GM12878 (cell line): ENCODE results near the gene EP400. TPM values are rescaled to one million over a fixed set of nuclear protein-coding genes. Genes with fewer than 3 reads are reported as not detected.

Source experiments
- ATAC-seq: fragments of 200-7000 bp; cut with Tn5 transposase; 3 replicates; pipeline ENCODE4 v1.9.1; 2020; ENCODE audit warnings: mild to moderate bottlenecking, moderate library complexity
- BruUV-seq: library from RNA; stranded (reverse); fragments of 400-500 nt; replicated peaks from 2 replicates; lab custom pipeline; 2021; lab: Mats Ljungman, UMichigan
- CTCF ChIA-PET: fragments of 300-600 bp; sonication (Branson Sonifier 250); formaldehyde crosslinking; extraction: SDS; loops from one replicate; lab custom pipeline; 2021; ENCODE audit warnings: inconsistent platforms; lab: Yijun Ruan, JAX
- POLR2A ChIA-PET: fragments of 350-600 bp; formaldehyde crosslinking; extraction: SDS; loops from one replicate; lab custom pipeline; 2021; ENCODE audit warnings: inconsistent platforms; lab: Charles Lee
- RAD21 ChIA-PET: fragments of 300-600 bp; sonication (Branson Sonifier 250); formaldehyde crosslinking; loops from one replicate; lab custom pipeline; 2023; ENCODE audit warnings: antibody characterized with exemption; ENCODE audit not compliant: unreplicated experiment; lab: Charles Lee
- SMC1A ChIA-PET: fragments of 300-600 bp; sonication (Branson Sonifier 250); formaldehyde crosslinking; loops from one replicate; lab custom pipeline; 2023; ENCODE audit not compliant: unreplicated experiment, uncharacterized antibody; lab: Charles Lee
- DNase-seq: peaks from one replicate; pipeline ENCODE4 v3.0.0-alpha.2; 2011; ENCODE audit warnings: low read depth, low spot score
- FAIRE-seq: peaks from 3 replicates; lab custom pipeline; 2011; peaks lifted over from hg19 to GRCh38; lab: Jason Lieb, UNC
- H2AFZ ChIP-seq: 2 replicates; pipeline ENCODE4 v1.6.0; 2011; ENCODE audit warnings: low read depth, low read length, control low read depth; ENCODE audit not compliant: control insufficient read depth
- H3K27ac ChIP-seq: 2 replicates; pipeline ENCODE4 v1.5.1; 2011; ENCODE audit warnings: control low read depth; ENCODE audit not compliant: control insufficient read depth, insufficient read depth
- H3K27me3 ChIP-seq, 2 experiments: replicated peaks in 1 of 2; 2 replicates each; pipeline versions ENCODE4 v1.6.0 to v1.6.1; 2011; ENCODE audit warnings: low read length in 1 of 2; ENCODE audit not compliant: control insufficient read depth in 2 of 2, insufficient read depth in 2 of 2
- H3K36me3 ChIP-seq, 2 experiments: 2 replicates each; pipeline ENCODE4 v1.5.1; 2011; ENCODE audit warnings: low read length in 1 of 2; ENCODE audit not compliant: control insufficient read depth in 2 of 2, insufficient read depth in 2 of 2
- H3K4me1 ChIP-seq: 2 replicates; pipeline ENCODE4 v1.6.1; 2011; ENCODE audit warnings: mild to moderate bottlenecking, low read length, moderate library complexity, mixed read lengths; ENCODE audit not compliant: control insufficient read depth, insufficient read depth
- H3K4me2 ChIP-seq: 2 replicates; pipeline ENCODE4 v1.6.0; 2011; ENCODE audit warnings: control low read depth; ENCODE audit not compliant: control insufficient read depth, insufficient read depth
- H3K4me3 ChIP-seq: fragments of 200-600 bp; sonication (generic); 2 replicates; pipeline ENCODE4 v1.5.1; 2016
- H3K79me2 ChIP-seq: 2 replicates; pipeline ENCODE4 v1.6.0; 2011; ENCODE audit warnings: low read length; ENCODE audit not compliant: control insufficient read depth, insufficient read depth
- H3K9ac ChIP-seq: 2 replicates; pipeline ENCODE4 v1.8.0; 2011; ENCODE audit warnings: low read length, control low read depth, mixed read lengths; ENCODE audit not compliant: control insufficient read depth, insufficient read depth
- H3K9me3 ChIP-seq: replicated peaks from 3 replicates; pipeline ENCODE4 v1.5.1; 2011; ENCODE audit warnings: mild to moderate bottlenecking, low read length; ENCODE audit not compliant: control insufficient read depth, insufficient read depth
- H4K20me1 ChIP-seq: 2 replicates; pipeline ENCODE4 v1.6.0; 2011; ENCODE audit not compliant: control insufficient read depth, insufficient read depth
- ATF3 ChIP-seq: IDR thresholded peaks from 2 replicates; pipeline ENCODE4 v1.6.1; 2011; ENCODE audit warnings: low read depth, mild to moderate bottlenecking, low read length, moderate library complexity, borderline replicate concordance; ENCODE audit errors: extremely low read depth
- ATF7 ChIP-seq: fragments of 450-650 bp; IDR thresholded peaks from 2 replicates; pipeline ENCODE4 v1.6.1; 2016; ENCODE audit warnings: low read depth, mild to moderate bottlenecking
- CUX1 ChIP-seq: IDR thresholded peaks from 2 replicates; pipeline ENCODE4 v1.6.1; 2012; ENCODE audit warnings: improper control_type of control experiment, low read depth, low read length; ENCODE audit not compliant: insufficient replicate concordance
- EED ChIP-seq: sonication (generic); IDR thresholded peaks from 2 replicates; pipeline ENCODE4 v1.6.1; 2016; ENCODE audit warnings: antibody characterized with exemption, low read depth
- ETV6 ChIP-seq, 2 experiments: fragments of 450-650 bp in 1 of 2; IDR thresholded peaks in 1 of 2; conservative IDR thresholded peaks in 1 of 2; 2 replicates each; pipeline ENCODE4 v1.6.1; 2014; ENCODE audit warnings: antibody characterized with exemption in 1 of 2, borderline replicate concordance in 1 of 2, low read depth in 1 of 2, mild to moderate bottlenecking in 1 of 2, moderate library complexity in 1 of 2
- HSF1 ChIP-seq: fragments of 150-350 bp; IDR thresholded peaks from 2 replicates; pipeline ENCODE4 v1.6.1; 2014; ENCODE audit warnings: mild to moderate bottlenecking, low read depth, low read length
- JUND ChIP-seq: IDR thresholded peaks from 2 replicates; pipeline ENCODE4 v1.6.1; 2012; ENCODE audit warnings: low read depth, mild to moderate bottlenecking, low read length, improper control_type of control experiment, moderate library complexity
- KLF5 ChIP-seq: fragments of 450-650 bp; IDR thresholded peaks from 2 replicates; pipeline ENCODE4 v1.6.1; 2014; ENCODE audit warnings: mild to moderate bottlenecking; ENCODE audit not compliant: partially characterized antibody
- NFXL1 ChIP-seq: fragments of 450-650 bp; IDR thresholded peaks from 2 replicates; pipeline ENCODE4 v1.6.1; 2017; ENCODE audit warnings: antibody characterized with exemption, mild to moderate bottlenecking, borderline replicate concordance
- NFYB ChIP-seq: IDR thresholded peaks from 2 replicates; pipeline ENCODE4 v1.6.1; 2011; ENCODE audit warnings: low read depth, mild to moderate bottlenecking, low read length, improper control_type of control experiment, moderate library complexity; ENCODE audit not compliant: insufficient read depth
- PAX5 ChIP-seq: IDR thresholded peaks from 2 replicates; pipeline ENCODE4 v1.6.1; 2011; ENCODE audit warnings: low read depth, low read length, borderline replicate concordance
- PML ChIP-seq: IDR thresholded peaks from 2 replicates; pipeline ENCODE4 v1.6.1; 2012; ENCODE audit warnings: low read length, inconsistent platforms
- RCOR1 ChIP-seq: conservative IDR thresholded peaks from 2 replicates; pipeline ENCODE4 v1.6.1; 2012; ENCODE audit warnings: low read depth, low read length, improper control_type of control experiment
- RELA ChIP-seq: fragments of 450-650 bp; IDR thresholded peaks from 2 replicates; pipeline ENCODE4 v1.8.0; 2014; ENCODE audit warnings: borderline replicate concordance; ENCODE audit not compliant: partially characterized antibody
- SREBF2 ChIP-seq: IDR thresholded peaks from 2 replicates; pipeline ENCODE4 v1.6.1; 2012; ENCODE audit warnings: mild to moderate bottlenecking, low read length
- ZNF274 ChIP-seq: IDR thresholded peaks from one replicate; pipeline ENCODE4 v1.8.0; 2011; ENCODE audit not compliant: insufficient read length, insufficient read depth
- ZNF384 ChIP-seq: IDR thresholded peaks from 2 replicates; pipeline ENCODE4 v1.6.1; 2012; ENCODE audit warnings: low read depth, mild to moderate bottlenecking, low read length, improper control_type of control experiment, borderline replicate concordance
- WGBS: methylation state at CpG from one replicate; pipeline ENCODE4 v1.1.6; 2016; ENCODE audit warnings: low lambda C conversion rate; ENCODE audit not compliant: insufficient replicate concordance, insufficient coverage; ENCODE audit errors: missing lambda C conversion rate; 5-methylcytosine and 5-hydroxymethylcytosine counted together
- in situ Hi-C: fragments of 300-500 bp; cut with MboI; formaldehyde crosslinking; loops from 9 replicates; pipeline ENCODE4 v1.14.3; 2018; ENCODE audit warnings: mixed read lengths
- intact Hi-C: fragments of 100-400 bp; cut with micrococcal nuclease; formaldehyde crosslinking; loops from one replicate; pipeline ENCODE4 v1.14.2; 2022; ENCODE audit not compliant: unreplicated experiment
- polyA plus RNA-seq, 11 experiments: library from polyadenylated mRNA; depleted of rRNA in 4 of 11; unstranded in 6 of 11; stranded (reverse) in 5 of 11; fragments of >200 nt; fragmentation: Nextera tagmentation in 4 of 11; fragmentation: Illumina TruSeq in 1 of 11; extraction: Ambion mirVana in 4 of 11; extraction: Trizol in 1 of 11; gene quantifications; 1 replicate in 1 of 11; 2 replicates in 10 of 11; pipeline versions ENCODE4 v1.2.1 to v1.2.3, GENCODE V29; 2011 to 2016; ENCODE audit warnings: inconsistent platforms in 2 of 11, missing spikeins in 2 of 11, low read depth in 1 of 11
- total RNA-seq, 4 experiments: library from RNA; depleted of rRNA in 3 of 4; stranded (reverse); fragments of >200 nt in 3 of 4; fragmentation: Illumina TruSeq in 1 of 4; extraction: Trizol in 1 of 4; gene quantifications; 2 replicates each; pipeline versions ENCODE4 v1.2.1 to v1.2.3, GENCODE V29; 2013 to 2021

The EP400 gene
- total and polyA plus RNA-seq, 10 of the 15 experiments (the other 5 are each of a cell fraction or from before 2014, with no cell fraction given): 3.8 to 44.2 (median 8.4) TPM

- SMC1A ChIA-PET: no interaction called here
- intact Hi-C loops: no loop called here
- FAIRE-seq: no peak
- TF ChIP-seq CUX1: no peak
- TF ChIP-seq ZNF274: no peak
- TF ChIP-seq PAX5: no peak
- no peak for TF ChIP-seq KLF5
- no peak for TF ChIP-seq EED
- no peak for TF ChIP-seq ATF3
- TF ChIP-seq RCOR1: no peak
- no peak for TF ChIP-seq SREBF2
- no peak for TF ChIP-seq ETV6 (conservative IDR thresholded peaks at IDR 0.05 in 1 of 2, IDR thresholded peaks at IDR 0.05 in 1 of 2; ENCODE audit: borderline replicate concordance in 1 of 2, low read depth in 1 of 2)
- TF ChIP-seq ZNF384: no peak
- TF ChIP-seq PML: no peak
- TF ChIP-seq ATF7: no peak
- no peak for TF ChIP-seq NFXL1
- TF ChIP-seq HSF1: no peak
- TF ChIP-seq JUND: no peak
- TF ChIP-seq NFYB: no peak
- no peak for TF ChIP-seq RELA
These were observed 130.0 kb downstream of the EP400 start for GRCh38 chr12:132079695-132080094.

More at GRCh38 chr12:132079695-132080094, 130.0 kb downstream of the EP400 start:
- Histone ChIP-seq H3K79me2 (peaks cover 3% of the 10 kb centered on the region), H3K27me3 (no peaks in the 10 kb centered on the region), H3K4me1 (no peaks in the 10 kb centered on the region), H3K4me3 (no peak overlapping the region), H2AFZ (no peak overlapping the region), H3K9ac (no peak overlapping the region), H3K27ac (no peak overlapping the region), H3K36me3 (peaks cover 7 to 12% of the 10 kb centered on the region in 2 experiments), H4K20me1 (no peaks in the 10 kb centered on the region), H3K4me2 (no peak overlapping the region), H3K9me3 (no peaks in the 10 kb centered on the region)
- 96% methylated on average over 12 of the region's 12 CpGs for WGBS
- CTCF ChIA-PET: no interaction called here
- in situ Hi-C loops: no loop called here
- POLR2A ChIA-PET: no interaction called here
- BruUV-seq: no TSS peak
- ATAC-seq: no peak
- RAD21 ChIA-PET: no interaction called here
- DNase-seq: no peak
